Neuronal stem cell (in vitro differentiated cells): ENCODE results near the gene HBM.
"Not testable (repeated sequence)": the region's sequence is repeated elsewhere in the genome, so short reads cannot be mapped to it uniquely, and the experiment has no call there.

ENCODE experiments used
- DNase-seq: peaks from one replicate; pipeline ENCODE4 v3.0.0-alpha.2; 2013; ENCODE audit warnings: low spot score
- H2AFZ ChIP-seq: one replicate; pipeline ENCODE4 v1.6.1; 2013; ENCODE audit warnings: mild to moderate bottlenecking, low read length, inconsistent platforms
- H2AK5ac ChIP-seq: 2 replicates; pipeline ENCODE4 v1.6.1; 2013; ENCODE audit warnings: low read depth, mild to moderate bottlenecking, inconsistent platforms, low read length, moderate library complexity, mixed read lengths
- H2BK120ac ChIP-seq: 2 replicates; pipeline ENCODE4 v1.6.1; 2013; ENCODE audit warnings: low read depth, mild to moderate bottlenecking, inconsistent platforms, low read length, moderate library complexity, mixed read lengths
- H2BK12ac ChIP-seq: one replicate; pipeline ENCODE4 v1.6.1; 2013; ENCODE audit warnings: low read length, inconsistent platforms
- H2BK15ac ChIP-seq: 2 replicates; pipeline ENCODE4 v1.6.1; 2013; ENCODE audit warnings: mild to moderate bottlenecking, low read length, inconsistent platforms, mixed read lengths
- H2BK5ac ChIP-seq: one replicate; pipeline ENCODE4 v1.6.1; 2013; ENCODE audit warnings: inconsistent platforms, mild to moderate bottlenecking, low read length, moderate library complexity
- H3K14ac ChIP-seq: one replicate; pipeline ENCODE4 v1.6.1; 2013; ENCODE audit warnings: low read length, inconsistent platforms
- H3K18ac ChIP-seq: 2 replicates; pipeline ENCODE4 v1.6.1; 2013; ENCODE audit warnings: low read length, inconsistent platforms
- H3K23ac ChIP-seq: 2 replicates; pipeline ENCODE4 v1.6.1; 2013; ENCODE audit warnings: low read depth, mild to moderate bottlenecking, mixed read lengths, low read length, inconsistent platforms; ENCODE audit not compliant: poor library complexity
- H3K27ac ChIP-seq: replicated peaks from 3 replicates; pipeline ENCODE4 v1.5.1; 2013; ENCODE audit warnings: low read length, inconsistent platforms
- H3K27me3 ChIP-seq, 3 experiments: 2 replicates each; pipeline ENCODE4 v1.6.1; 2013; ENCODE audit warnings: low read length in 3 of 3, mild to moderate bottlenecking in 2 of 3, inconsistent platforms in 1 of 3, low read depth in 1 of 3, mixed read lengths in 1 of 3, moderate library complexity in 1 of 3; ENCODE audit not compliant: control insufficient read depth in 3 of 3, insufficient read depth in 3 of 3
- H3K36me3 ChIP-seq, 2 donors: replicated peaks in 1 of 2; 2 replicates each; pipeline ENCODE4 v1.6.1; 2013; ENCODE audit warnings: low read length in 2 of 2; ENCODE audit not compliant: control insufficient read depth in 2 of 2, insufficient read depth in 2 of 2
- H3K4ac ChIP-seq: 2 replicates; pipeline ENCODE4 v1.6.1; 2013; ENCODE audit warnings: inconsistent platforms, mild to moderate bottlenecking, low read length, moderate library complexity
- H3K4me1 ChIP-seq, 2 donors: 1 replicate in 1 of 2; 2 replicates in 1 of 2; pipeline ENCODE4 v1.6.1; 2013; ENCODE audit warnings: low read length in 2 of 2, low read depth in 1 of 2; ENCODE audit not compliant: control insufficient read depth in 2 of 2, insufficient read depth in 1 of 2
- H3K4me2 ChIP-seq: one replicate; pipeline ENCODE4 v1.6.1; 2013; ENCODE audit warnings: mild to moderate bottlenecking, low read length, inconsistent platforms; ENCODE audit not compliant: insufficient read depth, poor library complexity, severe bottlenecking
- H3K4me3 ChIP-seq, 2 donors: 2 replicates each; pipeline ENCODE4 v1.5.1; 2013; ENCODE audit warnings: low read length in 2 of 2, mild to moderate bottlenecking in 2 of 2, inconsistent platforms in 1 of 2, moderate library complexity in 1 of 2
- H3K79me1 ChIP-seq: one replicate; pipeline ENCODE4 v1.6.1; 2013; ENCODE audit warnings: low read depth, mild to moderate bottlenecking, inconsistent platforms, low read length, moderate library complexity
- H3K9ac ChIP-seq: one replicate; pipeline ENCODE4 v1.6.1; 2013; ENCODE audit warnings: mild to moderate bottlenecking, low read depth, low read length, inconsistent platforms; ENCODE audit not compliant: poor library complexity
- H3K9me3 ChIP-seq, 2 donors: replicated peaks in 1 of 2; 2 replicates each; pipeline versions ENCODE3 to v1.6.1; 2013; ENCODE audit warnings: low read length in 2 of 2, mild to moderate bottlenecking in 2 of 2, inconsistent platforms in 1 of 2, low read depth in 1 of 2, mixed read lengths in 1 of 2, moderate library complexity in 1 of 2; ENCODE audit not compliant: control insufficient read depth in 2 of 2, insufficient read depth in 1 of 2
- H4K8ac ChIP-seq: one replicate; pipeline ENCODE4 v1.6.1; 2013; ENCODE audit warnings: low read depth, mild to moderate bottlenecking, inconsistent platforms, low read length, moderate library complexity
- H4K91ac ChIP-seq: one replicate; pipeline ENCODE4 v1.6.1; 2013; ENCODE audit warnings: low read length, low read depth, mild to moderate bottlenecking, inconsistent platforms; ENCODE audit not compliant: poor library complexity
- WGBS, 2 donors: extraction: QIAGEN DNeasy Blood & Tissue Kit; methylation state at CpG; one replicate each; pipeline ENCODE4 v1.1.7; 2013; ENCODE audit warnings: missing lambda C conversion rate in 2 of 2, mixed read lengths in 1 of 2; ENCODE audit not compliant: insufficient read length in 2 of 2, insufficient replicate concordance in 1 of 2; ENCODE audit errors: extremely low coverage in 2 of 2; 5-methylcytosine and 5-hydroxymethylcytosine counted together

Gene HBM

GRCh38 chr16:122361-122760 lies 43.4 kb upstream of the HBM start:
- H3K36me3 ChIP-seq = peaks cover 0 to 5% of the 10 kb centered on the region in 2 donors
- no peak overlapping the region for H4K91ac ChIP-seq
- no peak overlapping the region for H3K27ac ChIP-seq
- no peak overlapping the region for H3K4me3 ChIP-seq
- H2BK120ac ChIP-seq = no peak overlapping the region
- H3K14ac ChIP-seq = no peak overlapping the region
- no peak overlapping the region for H3K4ac ChIP-seq
- H3K9ac ChIP-seq = no peak overlapping the region
- H3K4me1 ChIP-seq = peaks cover 0 to 3% of the 10 kb centered on the region in 2 donors
- H2AFZ ChIP-seq = no peak overlapping the region
- H3K23ac ChIP-seq = no peak overlapping the region
- no peak for DNase-seq
- no peak overlapping the region for H3K4me2 ChIP-seq
- no peaks in the 10 kb centered on the region for H3K27me3 ChIP-seq
- H3K9me3 ChIP-seq = no peaks in the 10 kb centered on the region
- no peak overlapping the region for H2BK5ac ChIP-seq
- no peak overlapping the region for H2BK15ac ChIP-seq
- no CpG with 5 or more reads among the region's 1 CpG for WGBS, 2 donors
- H2AK5ac ChIP-seq = no peak overlapping the region
- H2BK12ac ChIP-seq = no peak overlapping the region
- peaks cover 4% of the 10 kb centered on the region for H3K79me1 ChIP-seq
- H4K8ac ChIP-seq = no peak overlapping the region
- no peak overlapping the region for H3K18ac ChIP-seq

DNA sequence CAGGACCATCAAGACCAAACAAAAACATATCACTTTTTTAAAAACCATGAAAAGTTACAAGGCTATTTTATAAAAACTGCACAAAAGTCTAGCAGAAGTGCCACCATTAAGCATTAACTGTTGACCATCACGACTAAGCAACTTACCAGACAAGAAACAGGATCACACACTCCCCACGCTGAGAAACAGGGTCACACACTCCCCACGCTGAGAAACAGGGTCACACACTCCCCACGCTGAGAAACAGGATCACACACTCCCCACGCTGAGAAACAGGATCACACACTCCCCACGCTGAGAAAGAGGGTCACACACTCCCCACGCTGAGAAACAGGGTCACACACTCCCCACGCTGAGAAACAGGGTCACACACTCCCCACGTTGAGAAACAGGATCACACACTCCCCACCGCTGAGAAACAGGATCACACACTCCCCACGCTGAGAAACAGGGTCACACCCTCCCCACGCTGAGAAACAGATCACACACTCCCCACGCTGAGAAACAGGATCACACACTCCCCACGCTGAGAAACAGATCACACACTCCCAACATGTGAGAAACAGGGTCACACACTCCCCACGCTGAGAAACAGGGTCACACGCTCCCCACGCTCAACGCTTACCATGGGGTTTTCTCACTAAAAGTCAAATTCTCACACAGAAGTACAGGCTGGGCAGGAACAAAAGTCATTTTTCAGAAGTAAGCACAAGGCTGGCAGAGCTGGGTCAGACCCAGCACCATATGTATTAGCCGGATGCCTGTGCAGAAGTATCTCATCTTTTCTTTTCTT lies 42.0 kb upstream of the HBM start:
- not testable (repeated sequence) for H3K4me1 ChIP-seq, H3K14ac ChIP-seq, H3K23ac ChIP-seq, H2AFZ ChIP-seq, H3K27ac ChIP-seq, H3K4me3 ChIP-seq, H3K18ac ChIP-seq, H4K8ac ChIP-seq, H2AK5ac ChIP-seq, H2BK120ac ChIP-seq, H3K4me2 ChIP-seq, H4K91ac ChIP-seq, H2BK15ac ChIP-seq, H3K9ac ChIP-seq, H3K9me3 ChIP-seq, H3K4ac ChIP-seq, H2BK12ac ChIP-seq, H3K36me3 ChIP-seq, H2BK5ac ChIP-seq, H3K79me1 ChIP-seq, DNase-seq, H3K27me3 ChIP-seq
- WGBS, 2 donors = no CpG with 5 or more reads among the region's 19 CpGs

GRCh38 chr16:125011-125410 lies 40.8 kb upstream of the HBM start:
- Histone ChIP-seq H3K4ac (no peak overlapping the region), H4K8ac (no peak overlapping the region), H2AK5ac (no peak overlapping the region), H3K23ac (no peak overlapping the region), H2BK120ac (no peak overlapping the region), H3K79me1 (peaks cover 2% of the 10 kb centered on the region), H3K27ac (no peak overlapping the region), H3K4me3 (no peak overlapping the region), H3K14ac (no peak overlapping the region), H2AFZ (no peak overlapping the region), H3K36me3 (peaks cover 0 to 3% of the 10 kb centered on the region in 2 donors), H3K4me1 (no peaks in the 10 kb centered on the region), H3K9me3 (no peaks in the 10 kb centered on the region), H3K18ac (no peak overlapping the region), H3K4me2 (no peak overlapping the region), H3K27me3 (no peaks in the 10 kb centered on the region), H4K91ac (no peak overlapping the region), H2BK12ac (no peak overlapping the region), H3K9ac (no peak overlapping the region), H2BK5ac (no peak overlapping the region), H2BK15ac (no peak overlapping the region)
- WGBS, 2 donors = no CpG with 5 or more reads among the region's 3 CpGs
- DNase-seq = no peak

- H3K27me3 ChIP-seq = no peaks in the 10 kb centered on the region
- H2AFZ ChIP-seq = no peak overlapping the region
- no peak overlapping the region for H3K18ac ChIP-seq
- no peak overlapping the region for H2BK120ac ChIP-seq
- no peak overlapping the region for H3K4me2 ChIP-seq
- H3K79me1 ChIP-seq = no peaks in the 10 kb centered on the region
- no peak overlapping the region for H2AK5ac ChIP-seq
- H2BK15ac ChIP-seq = no peak overlapping the region
- H3K9me3 ChIP-seq = no peaks in the 10 kb centered on the region
- H3K36me3 ChIP-seq = no peaks in the 10 kb centered on the region
- H2BK5ac ChIP-seq = no peak overlapping the region
- H4K91ac ChIP-seq = no peak overlapping the region
- no peaks in the 10 kb centered on the region for H3K4me1 ChIP-seq
- H3K14ac ChIP-seq = no peak overlapping the region
- no peak overlapping the region for H3K27ac ChIP-seq
- no peak overlapping the region for H2BK12ac ChIP-seq
- no CpG with 5 or more reads among the region's 2 CpGs for WGBS, 2 donors
- no peak overlapping the region for H3K4me3 ChIP-seq
- H3K4ac ChIP-seq = no peak overlapping the region
- H3K23ac ChIP-seq = no peak overlapping the region
- no peak overlapping the region for H3K9ac ChIP-seq
- no peak overlapping the region for H4K8ac ChIP-seq
- DNase-seq = no peak
Measured at GRCh38 chr16:129075-129474, 36.7 kb upstream of the HBM start.
